Mesodermal cell (in vitro differentiated cells): ENCODE measurements around the gene HDLBP.
A peak's percentile ranks its signal among the peaks of the same experiment; 100 is the strongest.
"Not testable (repeated sequence)": the region's sequence is repeated elsewhere in the genome, so short reads cannot be mapped to it uniquely, and the experiment has no call there.

Source experiments
- H3K27ac ChIP-seq: 2 replicates; pipeline ENCODE4 v1.7.0; 2013; ENCODE audit warnings: mild to moderate bottlenecking, low read depth, low read length, moderate library complexity; ENCODE audit not compliant: severe bottlenecking
- H3K36me3 ChIP-seq: 2 replicates; pipeline ENCODE4 v1.7.1; 2013; ENCODE audit warnings: mild to moderate bottlenecking, low read length, moderate library complexity; ENCODE audit not compliant: control insufficient read depth, insufficient read depth
- H3K4me1 ChIP-seq: one replicate; pipeline ENCODE4 v1.7.1; 2013; ENCODE audit warnings: mild to moderate bottlenecking, low read length; ENCODE audit not compliant: insufficient read depth, control insufficient read depth, poor library complexity, severe bottlenecking
- H3K4me3 ChIP-seq: 2 replicates; pipeline ENCODE4 v1.7.0; 2013; ENCODE audit warnings: low read length, control low read depth, mild to moderate bottlenecking; ENCODE audit not compliant: insufficient read depth, poor library complexity, severe bottlenecking; ENCODE audit errors: extremely low read depth
- H3K9me3 ChIP-seq: 2 replicates; pipeline ENCODE4 v1.7.1; 2013; ENCODE audit warnings: mild to moderate bottlenecking, low read length, moderate library complexity; ENCODE audit not compliant: control insufficient read depth
- WGBS, 2 experiments: methylation state at CpG; one replicate each; pipeline ENCODE4 v1.1.5; 2013; ENCODE audit warnings: missing lambda C conversion rate in 2 of 2; ENCODE audit not compliant: insufficient coverage in 2 of 2; 5-methylcytosine and 5-hydroxymethylcytosine counted together

Gene HDLBP

DNA sequence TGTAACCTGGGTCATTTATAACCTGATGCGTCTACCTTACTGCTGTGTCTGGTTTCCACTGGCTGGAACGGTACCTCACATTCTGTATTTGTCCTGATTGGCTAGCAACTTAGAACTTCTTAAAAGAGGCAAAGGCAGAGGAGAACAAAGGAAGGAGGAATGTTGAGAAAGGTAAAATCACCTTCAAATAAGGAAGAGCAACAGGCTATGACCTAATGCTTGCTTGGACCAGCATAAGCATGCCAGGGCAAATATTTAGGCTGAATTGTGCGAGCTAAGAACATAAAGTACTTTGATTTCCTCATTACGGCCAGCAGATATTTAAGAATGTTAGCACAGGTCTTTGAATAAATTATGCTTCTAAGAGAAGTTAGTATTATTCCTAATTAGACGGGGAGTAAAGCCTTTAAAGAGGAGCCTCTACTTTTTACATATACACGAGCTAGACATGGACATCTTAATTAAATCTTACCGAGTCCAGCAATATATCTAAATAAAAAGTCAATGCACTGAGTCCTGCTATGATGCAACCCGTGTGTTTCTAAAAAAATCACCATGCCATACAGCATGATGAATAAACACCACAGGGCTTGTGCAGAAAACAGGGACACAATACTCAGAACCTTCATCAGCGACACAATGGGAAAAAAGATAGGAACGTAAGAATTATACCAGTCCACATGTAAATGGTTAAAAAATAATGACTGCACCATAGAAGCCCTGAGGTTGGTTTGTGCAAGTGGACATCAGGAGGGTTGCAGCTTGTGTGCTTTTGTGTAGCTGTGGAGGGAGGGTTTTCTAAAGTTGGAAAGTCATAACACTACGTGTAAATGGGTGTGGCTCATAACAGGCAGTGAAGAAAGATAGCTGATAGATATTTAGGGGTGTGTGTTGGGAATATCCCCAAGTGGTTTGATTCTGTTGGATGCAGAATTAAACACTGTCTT, 14.5 kb upstream of the HDLBP start:
- Histone ChIP-seq H3K27ac (no peak overlapping the region), H3K4me1 (no peaks in the 10 kb centered on the region), H3K9me3 (no peaks in the 10 kb centered on the region), H3K4me3 (no peak overlapping the region), H3K36me3 (peaks cover 95% of the 10 kb centered on the region)
- WGBS, 2 experiments = 95 to 96% methylated on average over 6 to 10 of the region's 11 CpGs

GRCh38 chr2:241325257-241325656, 9.8 kb upstream of the HDLBP start:
- Histone ChIP-seq H3K27ac (no peak overlapping the region), H3K4me1 (peaks cover 6% of the 10 kb centered on the region), H3K36me3 (peaks cover 79% of the 10 kb centered on the region), H3K4me3 (no peak overlapping the region), H3K9me3 (no peaks in the 10 kb centered on the region)
- 100% methylated on average over 1 of the region's 1 CpG; no CpG with 5 or more reads in 1 of the 2 experiments for WGBS, 2 experiments

DNA sequence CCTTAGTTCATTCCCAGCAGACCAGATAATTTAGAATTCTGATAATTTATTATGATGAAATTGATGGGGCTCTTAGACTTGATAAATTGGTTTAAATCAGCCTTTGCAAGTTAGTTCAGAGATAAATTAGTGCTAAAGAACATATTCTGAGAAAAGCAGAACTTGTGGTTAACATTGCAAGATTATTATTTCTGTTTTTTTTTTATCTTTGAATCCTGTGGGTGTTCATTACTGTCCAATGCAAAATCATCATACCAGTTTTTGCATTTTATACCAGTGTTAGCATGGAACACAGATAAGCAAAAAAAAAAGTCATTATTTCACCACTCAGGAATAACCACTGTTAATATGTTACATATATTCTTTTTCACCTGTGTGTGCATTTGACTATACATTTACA, 9.3 kb upstream of the HDLBP start:
- H3K4me3 ChIP-seq = no peak overlapping the region
- H3K36me3 ChIP-seq = peaks cover 79% of the 10 kb centered on the region
- H3K4me1 ChIP-seq = peaks cover 11% of the 10 kb centered on the region
- H3K9me3 ChIP-seq = no peaks in the 10 kb centered on the region
- H3K27ac ChIP-seq = no peak overlapping the region

DNA sequence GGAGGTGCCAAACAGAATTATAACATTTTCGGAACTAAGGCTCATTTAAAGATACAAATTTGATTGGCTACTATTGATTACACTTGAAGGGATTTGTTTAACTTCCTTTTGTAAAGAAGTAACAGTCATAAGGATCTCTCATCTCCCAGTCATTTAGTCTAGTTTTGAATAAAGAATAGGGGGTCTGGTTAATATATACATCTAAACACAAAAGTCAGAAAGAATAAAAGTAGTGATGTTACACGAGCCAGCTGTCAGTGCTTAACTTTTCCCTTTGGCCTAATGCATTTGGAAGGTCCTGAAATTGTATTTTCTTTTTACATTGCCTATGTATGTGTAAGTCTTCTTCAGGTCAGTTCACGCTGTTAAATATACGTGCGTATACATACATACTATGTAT, 8.3 kb upstream of the HDLBP start:
- peaks cover 75% of the 10 kb centered on the region for H3K36me3 ChIP-seq
- WGBS, 2 experiments = no CpG with 5 or more reads among the region's 5 CpGs

GRCh38 chr2:241321886-241322285, 6.4 kb upstream of the HDLBP start:
- WGBS, 2 experiments = 100% methylated on average over 1 of the region's 1 CpG
- Histone ChIP-seq H3K36me3 (peaks cover 72% of the 10 kb centered on the region), H3K4me3 (no peak overlapping the region), H3K9me3 (no peaks in the 10 kb centered on the region), H3K4me1 (peaks cover 22% of the 10 kb centered on the region), H3K27ac (no peak overlapping the region)

More for the DNA sequence above, 8.3 kb upstream of the HDLBP start:
- H3K27ac ChIP-seq = no peak overlapping the region
- no peaks in the 10 kb centered on the region for H3K9me3 ChIP-seq
- no peak overlapping the region for H3K4me3 ChIP-seq
- H3K4me1 ChIP-seq = peaks cover 16% of the 10 kb centered on the region

GRCh38 chr2:241321033-241321432, 5.6 kb upstream of the HDLBP start:
- WGBS, 2 experiments = no CpG with 5 or more reads among the region's 1 CpG
- peaks cover 63% of the 10 kb centered on the region for H3K36me3 ChIP-seq
- H3K4me3 ChIP-seq = no peak overlapping the region
- H3K9me3 ChIP-seq = no peaks in the 10 kb centered on the region
- H3K4me1 ChIP-seq = peaks cover 22% of the 10 kb centered on the region
- H3K27ac ChIP-seq = no peak overlapping the region

GRCh38 chr2:241320394-241320793, 4.9 kb upstream of the HDLBP start:
- Histone ChIP-seq H3K36me3 (peaks cover 57% of the 10 kb centered on the region), H3K27ac (no peak overlapping the region), H3K4me1 (peaks cover 22% of the 10 kb centered on the region), H3K4me3 (no peak overlapping the region), H3K9me3 (no peaks in the 10 kb centered on the region)
- WGBS, 2 experiments = 92 to 96% methylated on average over 4 to 8 of the region's 8 CpGs

DNA sequence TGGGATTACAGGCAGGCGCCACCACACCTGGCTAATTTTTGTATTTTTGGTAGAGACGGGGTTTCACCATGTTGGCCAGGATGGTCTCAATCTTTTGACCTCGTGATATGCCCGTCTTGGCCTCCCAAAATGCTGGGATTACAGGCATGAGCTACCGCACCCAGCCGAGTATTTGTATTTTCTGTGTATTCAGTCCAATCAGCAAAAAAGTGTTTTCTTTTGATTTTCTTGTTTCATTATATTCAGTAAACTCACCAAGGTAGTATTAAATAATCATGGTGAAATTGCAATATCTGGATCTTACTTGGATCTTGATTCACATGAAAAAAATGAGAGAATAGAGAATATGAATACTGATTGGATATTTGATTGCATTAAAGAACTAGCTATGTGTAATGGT, 3.4 kb upstream of the HDLBP start:
- H3K27ac ChIP-seq, H3K4me3 ChIP-seq, H3K9me3 ChIP-seq: not testable (repeated sequence)
- Histone ChIP-seq H3K36me3 (peaks cover 48% of the 10 kb centered on the region), H3K4me1 (peaks cover 22% of the 10 kb centered on the region)
- 91 to 93% methylated on average over 4 to 6 of the region's 6 CpGs for WGBS, 2 experiments

GRCh38 chr2:241317391-241317790, 1.9 kb upstream of the HDLBP start:
- WGBS, 2 experiments = 86 to 93% methylated on average over 2 of the region's 4 CpGs
- no peaks in the 10 kb centered on the region for H3K9me3 ChIP-seq
- no peak overlapping the region for H3K27ac ChIP-seq
- peaks cover 36% of the 10 kb centered on the region for H3K36me3 ChIP-seq
- peak overlapping the region; percentile 92 for H3K4me3 ChIP-seq
- H3K4me1 ChIP-seq = peaks cover 25% of the 10 kb centered on the region

- 21 to 40% methylated on average over 1 to 4 of the region's 4 CpGs for whole genome bisulfite sequencing, 2 experiments
- no peaks in the 10 kb centered on the region for H3K9me3 ChIP-seq
- H3K36me3 ChIP-seq = peaks cover 30% of the 10 kb centered on the region
- peaks cover 29% of the 10 kb centered on the region for H3K4me1 ChIP-seq
- peak overlapping the region; percentile 92 for H3K4me3 ChIP-seq
- no peak overlapping the region for H3K27ac ChIP-seq
These were observed 1.4 kb upstream of the HDLBP start for GRCh38 chr2:241316825-241317224.
